RPMI7951 (cell line): ENCODE data around the gene SERTAD1. TPM values are rescaled to one million over a fixed set of nuclear protein-coding genes. Genes with fewer than 3 reads are reported as not detected.
A peak's percentile ranks its signal among the peaks of the same experiment; 100 is the strongest.
"Not testable (repeated sequence)": the region's sequence is repeated elsewhere in the genome, so short reads cannot be mapped to it uniquely, and the experiment has no call there.

Source experiments
- DNase-seq: peaks from one replicate; pipeline ENCODE4 v3.0.0-alpha.2; 2012; ENCODE audit warnings: low read depth
- total RNA-seq: library from RNA; depleted of rRNA; stranded (reverse); fragments of >200 nt; shearing (Covaris generic); gene quantifications from 2 replicates; pipeline ENCODE4 v1.2.3, GENCODE V29; 2014

SERTAD1 gene
- total RNA-seq, 1 experiment from 2014 or later = 13.2 TPM

GRCh38 chr19:40422748-40423566 lies 2.8 kb downstream of the SERTAD1 start:
- no peak for DNase-seq

DNA sequence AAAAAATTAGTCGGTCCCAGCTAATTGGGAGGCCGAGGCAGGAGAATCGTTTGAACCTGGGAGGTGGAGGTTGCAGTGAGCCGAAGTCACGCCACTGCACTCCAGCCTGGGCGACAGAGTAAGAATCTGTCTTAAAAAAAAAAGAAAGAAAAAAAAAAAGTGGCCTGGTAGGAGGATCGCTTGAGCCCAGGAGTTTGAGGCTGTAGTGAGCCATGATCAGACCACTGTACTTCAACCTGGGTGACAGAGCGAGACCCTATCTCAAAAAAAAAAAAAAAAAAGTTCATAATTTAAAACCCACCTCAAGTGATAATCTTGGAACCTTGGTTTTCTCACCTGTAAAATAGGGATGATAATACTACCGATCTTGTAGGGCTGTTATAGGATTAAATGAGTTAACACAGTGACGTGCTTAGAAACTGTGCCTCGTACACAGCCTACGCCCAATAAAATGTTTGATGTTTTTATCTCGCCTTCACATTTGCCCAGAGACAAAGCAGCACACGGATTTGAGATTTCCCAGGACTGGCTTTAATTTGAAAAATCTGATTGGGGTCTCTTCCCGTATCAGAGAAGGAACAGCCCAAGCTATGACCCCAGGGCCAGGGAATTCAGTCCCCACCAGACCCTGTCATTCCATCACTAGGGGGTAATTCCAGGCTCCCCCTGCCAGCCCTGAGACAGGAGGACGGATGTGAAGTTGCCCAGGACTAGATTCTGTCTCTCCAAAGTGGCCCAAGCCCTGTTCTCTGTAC lies 3.6 kb downstream of the SERTAD1 start:
- no peak for DNase-seq

DNA sequence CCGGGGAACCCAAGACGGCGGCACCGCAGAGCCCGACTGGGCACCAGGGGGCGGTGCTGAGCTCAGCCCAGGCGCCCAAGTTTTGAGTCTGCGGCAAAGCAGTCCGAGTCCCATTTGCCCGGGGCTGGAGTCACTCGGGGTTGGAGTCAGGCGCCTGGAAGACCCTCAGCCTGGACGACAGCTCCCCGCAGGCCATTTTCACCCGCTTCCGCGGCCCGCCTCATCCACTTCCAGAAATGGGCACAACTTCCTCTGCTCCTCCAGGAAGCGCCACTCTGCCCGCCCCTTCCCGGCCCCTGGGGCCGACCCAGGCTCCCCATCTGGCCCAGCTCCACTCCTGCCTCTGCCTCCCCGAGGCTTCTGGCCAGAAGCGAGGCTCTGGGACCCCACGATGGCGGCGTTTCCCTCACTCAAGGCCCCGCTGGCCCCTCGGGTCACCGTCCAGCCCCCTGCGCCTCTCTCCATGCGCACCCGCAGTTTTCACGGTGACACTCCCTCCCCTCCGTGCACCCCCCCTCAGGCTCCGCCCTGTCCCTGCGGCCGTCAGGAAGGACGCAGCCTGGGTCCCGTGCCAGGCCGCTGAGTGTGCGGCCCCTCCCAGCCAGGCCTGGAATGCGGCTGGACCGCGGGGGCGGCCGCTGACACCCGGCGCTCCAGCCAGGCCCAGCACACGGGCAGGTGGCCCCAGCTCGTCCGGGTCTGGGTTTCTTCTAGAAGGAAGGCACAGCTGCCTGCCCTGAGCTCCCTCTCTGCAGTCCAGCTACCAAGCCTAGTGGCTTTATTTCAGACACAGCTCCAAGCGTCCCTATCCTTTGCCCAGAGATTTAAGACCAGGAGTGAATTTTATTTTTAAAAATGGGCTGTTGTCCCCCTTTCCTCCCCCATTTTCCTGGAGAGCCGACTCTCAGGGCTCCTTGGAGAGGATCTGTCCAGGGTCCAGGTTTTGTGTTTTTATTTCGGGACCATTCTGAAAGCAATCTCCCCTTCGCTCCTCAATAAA lies 4.7 kb downstream of the SERTAD1 start:
- peak; percentile 94 for DNase-seq

DNA sequence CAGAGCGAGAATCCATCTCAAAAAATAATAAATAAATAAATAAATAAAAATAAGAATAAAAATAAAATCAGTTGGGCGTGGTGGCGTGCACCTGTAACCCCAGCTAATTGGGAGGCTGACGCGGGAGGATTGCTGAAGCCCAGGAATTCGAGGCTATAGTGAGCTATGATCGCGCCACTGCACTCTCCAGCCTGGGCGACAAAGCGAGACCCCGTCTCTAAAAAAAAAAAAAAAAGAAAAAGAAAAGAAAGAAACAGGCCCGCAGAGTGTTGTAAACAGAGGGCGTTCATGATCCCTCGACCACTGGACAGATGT lies 5.4 kb downstream of the SERTAD1 start:
- DNase-seq = no peak

DNA sequence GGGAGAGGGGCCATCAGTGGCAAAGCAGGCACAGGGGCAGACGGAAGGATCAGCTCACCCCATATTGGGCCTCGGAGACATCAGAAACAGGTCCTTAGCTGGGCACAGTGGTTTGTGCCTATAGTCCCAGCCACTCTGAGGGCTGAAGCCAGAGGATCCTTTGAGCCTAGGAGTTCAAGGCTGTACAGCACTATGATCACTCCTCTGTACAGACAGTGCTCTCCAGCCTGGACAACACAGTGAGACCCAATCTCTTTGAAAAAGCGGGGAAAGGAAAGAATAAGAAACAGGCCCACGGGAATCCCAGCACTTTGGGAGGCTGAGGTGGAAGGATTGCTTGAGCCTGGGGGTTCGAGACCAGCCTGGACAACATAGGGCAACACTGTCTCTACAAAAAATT lies 6.0 kb downstream of the SERTAD1 start:
- no peak for DNase-seq

DNA sequence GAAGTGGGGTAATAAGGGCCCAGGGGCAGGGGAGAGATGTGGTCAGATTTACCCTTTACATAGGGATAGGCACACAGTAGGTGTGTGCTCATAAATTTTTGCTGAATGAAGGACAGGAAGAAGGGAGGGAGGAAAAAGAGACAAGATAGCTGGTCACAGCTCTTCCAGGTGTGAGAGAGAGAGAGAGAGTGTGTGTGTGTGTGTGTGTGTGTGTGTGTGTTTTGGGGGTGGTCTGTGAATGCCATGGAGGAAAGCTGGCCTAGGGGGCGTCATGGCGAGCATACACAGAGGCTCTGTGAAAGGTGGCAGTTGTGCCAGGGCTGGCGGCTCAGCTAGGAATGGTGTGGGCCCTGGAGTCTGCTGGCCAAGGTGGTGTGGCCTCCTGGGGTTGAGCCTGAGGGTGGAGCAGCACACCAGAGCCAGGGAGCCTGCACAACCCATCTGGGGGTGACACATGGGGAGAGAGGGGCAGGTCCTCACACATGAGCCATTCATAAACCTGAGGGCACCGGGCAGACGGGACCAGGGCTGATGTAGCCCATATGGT lies 6.7 kb downstream of the SERTAD1 start:
- no peak for DNase-seq

GRCh38 chr19:40418040-40418439 lies 7.8 kb downstream of the SERTAD1 start:
- no peak for DNase-seq

DNA sequence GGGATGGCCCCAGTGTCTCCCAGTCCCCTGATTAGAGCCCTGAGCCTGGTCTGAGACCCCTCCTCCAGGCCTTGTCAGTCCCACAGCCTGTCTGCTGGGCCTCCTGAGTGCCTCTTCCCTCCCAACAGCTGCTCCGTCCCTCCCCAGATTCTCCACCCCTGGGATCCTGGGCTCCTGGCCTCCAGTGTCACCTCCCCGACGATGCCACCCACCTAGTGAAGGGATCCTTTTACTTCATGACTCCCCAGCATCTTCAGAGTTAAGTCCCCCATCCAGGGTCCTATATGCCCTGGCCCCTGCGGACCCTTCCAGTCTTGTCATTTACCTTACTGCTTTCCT lies 8.2 kb downstream of the SERTAD1 start:
- no peak for DNase-seq

- DNase-seq = peak; percentile 52
These were observed 8.7 kb downstream of the SERTAD1 start for GRCh38 chr19:40416918-40417642.

DNA sequence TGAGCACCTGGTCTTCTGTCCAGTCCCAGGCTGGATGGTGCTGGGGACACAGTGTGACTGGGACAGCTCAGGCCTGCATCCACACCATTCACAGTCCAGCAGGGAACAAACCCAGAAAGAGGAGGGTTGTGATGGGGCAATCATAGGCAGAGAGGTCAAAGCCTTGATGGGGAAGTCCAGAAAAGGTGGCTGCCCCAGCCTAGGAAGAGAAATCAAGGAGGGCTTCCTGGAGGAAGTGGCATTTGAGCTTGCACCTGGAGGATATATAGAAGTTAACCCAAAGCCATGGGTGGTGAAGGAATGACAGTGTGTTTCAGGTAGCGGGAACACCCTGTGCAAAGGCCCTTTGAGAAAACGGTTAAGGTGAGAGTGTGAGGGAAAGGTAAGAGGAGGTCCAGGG lies 10.0 kb downstream of the SERTAD1 start:
- no peak for DNase-seq

DNA sequence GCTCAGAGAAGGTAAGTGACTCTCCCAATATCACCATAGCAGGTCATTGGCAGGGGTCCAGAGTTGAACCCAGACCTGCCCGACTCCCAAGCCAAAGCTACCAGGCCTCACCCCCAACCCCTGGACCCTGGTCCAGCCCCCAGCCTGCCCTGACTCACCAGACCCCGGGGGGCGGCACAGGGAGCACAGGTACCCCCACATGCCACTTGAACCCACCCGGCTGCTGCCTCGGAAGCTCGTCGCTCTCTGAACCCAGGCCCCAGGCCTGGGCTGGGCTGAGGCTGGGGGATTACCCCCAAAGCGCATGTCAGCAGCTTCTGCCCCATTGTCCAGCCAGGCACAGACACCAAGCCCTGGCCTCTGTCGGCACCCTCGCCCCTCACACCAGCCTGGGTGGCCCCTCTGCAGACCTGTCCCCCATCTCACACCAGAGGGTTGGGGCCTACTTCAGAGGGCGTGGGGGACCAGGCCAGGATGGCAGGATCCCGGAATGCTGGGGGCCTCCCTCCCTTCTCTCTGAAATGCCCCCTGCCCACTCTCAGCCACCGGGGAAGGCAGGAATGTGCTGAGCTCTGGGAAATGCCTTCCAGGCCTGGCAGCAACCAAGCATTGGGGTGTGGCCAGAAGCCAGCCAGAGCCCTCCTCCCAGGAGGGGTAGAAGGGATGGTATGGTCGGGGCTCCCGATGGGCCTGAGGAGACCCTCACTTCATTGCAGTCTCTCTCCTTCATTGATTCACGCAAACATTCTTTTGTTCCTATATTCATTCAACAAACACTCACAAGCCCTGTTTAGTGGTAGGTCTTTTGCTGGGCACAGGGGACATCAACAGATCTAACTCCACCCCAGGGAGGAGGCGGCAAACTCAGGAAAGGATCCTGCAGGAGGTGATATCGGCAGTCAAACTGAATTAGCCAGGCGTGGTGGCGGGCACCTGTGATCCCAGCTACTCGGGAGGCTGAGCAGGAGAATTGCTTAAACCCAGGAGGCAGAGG lies 11.0 kb downstream of the SERTAD1 start:
- no peak for DNase-seq

DNA sequence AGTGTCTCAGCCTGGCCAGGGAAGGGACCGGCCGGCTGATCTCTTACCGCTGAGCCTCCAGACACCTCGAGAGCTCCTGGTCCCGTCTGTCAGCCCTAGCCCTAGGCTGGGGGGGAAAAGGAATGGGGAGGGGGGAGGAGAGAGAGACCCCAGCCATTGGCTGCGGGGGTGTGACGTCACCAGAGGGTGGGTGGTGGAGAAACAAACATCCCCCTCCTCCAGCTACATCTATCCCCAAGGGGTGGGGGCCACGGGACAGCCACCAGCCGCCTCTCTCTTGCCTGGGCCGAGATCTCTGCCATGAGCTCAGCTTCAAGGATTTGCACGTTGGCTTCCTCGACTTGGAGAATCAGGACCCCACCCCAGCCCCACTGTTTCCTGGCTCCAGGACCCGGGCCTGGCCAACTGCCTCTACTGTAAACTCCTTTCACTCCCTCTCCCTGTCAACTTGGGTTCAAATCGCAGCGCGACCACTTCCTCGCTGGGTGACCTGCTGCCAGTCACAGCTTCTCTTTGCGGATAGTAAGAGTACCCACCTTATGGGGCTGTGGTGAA lies 12.4 kb downstream of the SERTAD1 start, which contains the start of gene PRX:
Gene PRX, minus strand, starts transcription at position 88 of the 555 bp plus-strand sequence. CDS start 5,446 bp downstream, outside the sequence.
- no peak for DNase-seq

DNA sequence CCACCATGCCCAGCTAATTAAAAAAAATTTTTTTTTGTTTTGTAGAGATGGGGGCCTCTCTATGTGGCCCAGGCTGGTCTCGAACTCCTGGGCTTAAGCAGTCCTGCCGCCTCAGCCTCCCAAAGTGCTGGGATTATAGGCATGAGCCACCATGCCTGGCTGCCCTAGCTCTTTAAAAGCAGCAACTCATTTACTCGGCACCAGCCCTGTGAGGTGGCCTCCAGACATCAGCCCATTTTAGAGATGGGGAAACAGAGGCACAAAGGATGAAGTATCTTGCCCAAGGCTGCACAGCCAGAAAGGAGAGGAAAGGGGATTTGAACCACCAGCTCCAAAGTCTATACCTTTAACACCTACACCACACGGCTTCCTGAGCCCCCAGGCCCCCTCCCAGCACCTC lies 12.9 kb downstream of the SERTAD1 start:
- no peak for DNase-seq

GRCh38 chr19:40411958-40412499 lies 13.8 kb downstream of the SERTAD1 start:
- no peak for DNase-seq

DNA sequence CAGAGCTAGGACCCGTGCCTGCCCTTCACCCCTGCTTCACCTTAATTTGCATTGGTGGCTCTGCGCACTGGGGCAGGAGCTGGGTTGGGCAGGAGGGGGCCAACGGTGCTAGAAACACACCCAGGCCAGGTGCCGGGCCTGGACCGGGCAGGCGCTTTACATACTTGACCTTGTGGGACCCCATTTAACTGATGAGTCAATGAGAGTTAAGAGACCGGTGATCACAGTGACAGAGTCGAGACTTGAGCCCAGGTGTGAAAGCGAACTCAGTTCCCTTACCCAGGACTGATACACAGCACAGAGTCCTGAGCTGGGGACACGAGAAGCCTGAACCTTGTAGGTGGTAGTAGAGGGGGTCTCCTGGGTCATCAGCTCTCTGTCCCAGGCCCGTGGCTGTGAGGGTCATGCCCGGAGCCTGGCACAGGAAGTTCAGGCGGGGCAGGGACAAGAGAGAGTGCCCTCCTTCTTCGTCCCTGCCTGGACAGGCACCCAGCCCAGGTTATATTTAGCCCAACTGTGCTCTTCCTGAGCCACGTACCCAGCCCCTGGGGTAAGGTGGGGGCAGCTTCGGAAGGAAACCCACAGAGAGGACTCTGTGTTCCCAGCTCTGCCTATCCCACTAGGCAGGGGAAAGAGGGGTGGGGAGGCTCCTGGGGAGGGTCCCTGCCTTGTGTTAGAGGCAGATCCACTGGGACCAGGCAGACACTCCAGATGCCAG lies 14.5 kb downstream of the SERTAD1 start:
- no peak for DNase-seq

DNA sequence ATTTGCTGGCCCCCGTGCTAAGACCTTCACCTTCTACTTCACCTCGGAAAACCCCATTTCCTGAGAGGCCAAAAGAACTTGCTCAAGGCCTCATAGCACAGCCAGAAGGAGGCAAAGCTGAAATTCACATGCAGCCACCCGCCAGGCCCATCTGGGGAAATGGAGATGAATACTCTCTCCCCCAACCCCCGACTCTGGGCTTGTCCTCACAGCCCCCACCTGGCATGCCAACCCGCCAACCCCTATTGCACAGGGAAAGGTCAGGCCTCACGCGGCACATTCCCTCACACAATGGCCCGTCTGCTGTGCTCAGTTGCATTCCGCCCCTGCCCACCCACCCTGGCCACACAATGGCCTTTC lies 15.8 kb downstream of the SERTAD1 start:
- DNase-seq = no peak

DNA sequence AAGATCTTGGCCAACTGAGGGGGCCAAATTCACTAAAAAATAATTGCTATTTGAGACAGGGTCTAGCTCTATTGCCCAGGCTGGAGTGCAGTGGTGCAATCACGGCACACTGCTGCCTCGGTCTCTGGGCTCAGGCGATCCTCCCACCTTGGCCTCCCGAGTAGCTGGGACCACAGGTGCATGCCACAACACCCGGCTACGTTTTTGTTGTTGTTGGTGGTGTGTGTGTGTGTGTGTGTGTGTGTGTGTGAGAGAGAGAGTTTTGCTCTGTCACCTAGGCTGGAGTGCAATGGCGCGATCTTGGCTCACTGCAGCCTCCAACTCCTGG lies 17.2 kb downstream of the SERTAD1 start:
- DNase-seq = not testable (repeated sequence)

- DNase-seq = no peak
These were observed 17.8 kb downstream of the SERTAD1 start for GRCh38 chr19:40407714-40408597.
